Astrocyte of the spinal cord (primary cell): ENCODE data around the gene SEMA6A.
A peak's percentile ranks its signal among the peaks of the same experiment; 100 is the strongest.

Experiments used
- DNase-seq: peaks from one replicate; pipeline ENCODE4 v3.0.0; 2011; ENCODE audit warnings: low read depth, low spot score
- H3K4me3 ChIP-seq: 2 replicates; pipeline ENCODE4 v1.5.1; 2011; ENCODE audit warnings: low read depth, mild to moderate bottlenecking, low read length, moderate library complexity
- in situ Hi-C: cut with HindIII; loops from 2 replicates; pipeline ENCODE4 v1.10.0; 2017; ENCODE audit warnings: low sequenced_read_pairs
- TF ChIP-seq, protein P1 (sequence below): IDR thresholded peaks from 2 replicates; pipeline ENCODE4 v1.5.1; 2012; ENCODE audit warnings: low read depth, mild to moderate bottlenecking, low read length, inconsistent platforms

Gene SEMA6A

DNA sequence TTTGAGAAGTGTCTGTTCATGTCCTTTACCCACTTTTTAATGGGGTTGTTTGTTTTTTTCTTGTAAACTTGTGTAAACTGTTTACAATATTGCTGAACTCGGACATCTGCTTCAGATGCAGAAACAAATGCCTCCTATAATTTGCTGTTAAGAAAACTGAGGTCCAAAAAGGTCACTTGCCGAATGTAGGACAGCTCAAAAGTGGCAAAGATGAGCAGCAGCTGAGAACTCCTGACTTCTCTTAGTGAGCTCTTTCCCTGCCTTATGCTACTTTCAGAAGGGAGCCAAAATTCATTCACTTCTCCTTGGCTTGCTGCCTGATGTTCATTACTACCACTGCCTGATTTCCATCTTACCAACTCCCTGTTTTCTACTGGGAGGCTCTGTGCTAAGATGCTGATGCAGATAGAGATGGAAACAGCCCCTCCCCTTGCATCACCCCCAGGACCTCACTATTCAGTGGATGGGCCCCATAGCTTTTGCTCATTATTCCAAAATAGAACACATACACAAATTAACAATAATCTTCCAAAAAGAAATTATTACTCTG lies 60.1 kb downstream of the SEMA6A start:
- H3K4me3 ChIP-seq, result no peak overlapping the region
- TF ChIP-seq, protein P1, sequence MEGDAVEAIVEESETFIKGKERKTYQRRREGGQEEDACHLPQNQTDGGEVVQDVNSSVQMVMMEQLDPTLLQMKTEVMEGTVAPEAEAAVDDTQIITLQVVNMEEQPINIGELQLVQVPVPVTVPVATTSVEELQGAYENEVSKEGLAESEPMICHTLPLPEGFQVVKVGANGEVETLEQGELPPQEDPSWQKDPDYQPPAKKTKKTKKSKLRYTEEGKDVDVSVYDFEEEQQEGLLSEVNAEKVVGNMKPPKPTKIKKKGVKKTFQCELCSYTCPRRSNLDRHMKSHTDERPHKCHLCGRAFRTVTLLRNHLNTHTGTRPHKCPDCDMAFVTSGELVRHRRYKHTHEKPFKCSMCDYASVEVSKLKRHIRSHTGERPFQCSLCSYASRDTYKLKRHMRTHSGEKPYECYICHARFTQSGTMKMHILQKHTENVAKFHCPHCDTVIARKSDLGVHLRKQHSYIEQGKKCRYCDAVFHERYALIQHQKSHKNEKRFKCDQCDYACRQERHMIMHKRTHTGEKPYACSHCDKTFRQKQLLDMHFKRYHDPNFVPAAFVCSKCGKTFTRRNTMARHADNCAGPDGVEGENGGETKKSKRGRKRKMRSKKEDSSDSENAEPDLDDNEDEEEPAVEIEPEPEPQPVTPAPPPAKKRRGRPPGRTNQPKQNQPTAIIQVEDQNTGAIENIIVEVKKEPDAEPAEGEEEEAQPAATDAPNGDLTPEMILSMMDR, result no peak
- in situ Hi-C loops, result no loop called here
- DNase-seq, result no peak

DNA sequence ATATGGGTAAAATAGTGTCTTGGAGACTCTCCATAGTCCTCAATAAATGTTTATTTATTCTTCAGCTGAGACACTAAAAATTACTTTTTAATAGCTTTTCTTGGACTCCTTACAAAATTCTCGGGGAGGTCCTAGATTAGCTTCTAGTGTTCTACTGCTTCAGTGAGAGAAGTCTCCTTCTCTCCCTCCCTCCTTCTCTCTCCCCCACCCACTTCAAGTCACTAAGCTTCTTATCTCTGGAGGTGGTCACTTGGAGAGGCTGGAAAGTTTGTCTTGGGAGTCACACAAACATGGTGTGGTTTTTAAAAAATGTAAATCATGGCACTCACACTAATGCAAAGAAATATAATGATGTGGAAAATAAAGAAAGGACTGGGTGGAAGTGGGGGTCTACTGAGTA lies 64.1 kb downstream of the SEMA6A start:
- TF ChIP-seq, protein P1, result no peak
- H3K4me3 ChIP-seq, result no peak overlapping the region
- in situ Hi-C loops, result no loop called here
- DNase-seq, result peak; percentile 31

DNA sequence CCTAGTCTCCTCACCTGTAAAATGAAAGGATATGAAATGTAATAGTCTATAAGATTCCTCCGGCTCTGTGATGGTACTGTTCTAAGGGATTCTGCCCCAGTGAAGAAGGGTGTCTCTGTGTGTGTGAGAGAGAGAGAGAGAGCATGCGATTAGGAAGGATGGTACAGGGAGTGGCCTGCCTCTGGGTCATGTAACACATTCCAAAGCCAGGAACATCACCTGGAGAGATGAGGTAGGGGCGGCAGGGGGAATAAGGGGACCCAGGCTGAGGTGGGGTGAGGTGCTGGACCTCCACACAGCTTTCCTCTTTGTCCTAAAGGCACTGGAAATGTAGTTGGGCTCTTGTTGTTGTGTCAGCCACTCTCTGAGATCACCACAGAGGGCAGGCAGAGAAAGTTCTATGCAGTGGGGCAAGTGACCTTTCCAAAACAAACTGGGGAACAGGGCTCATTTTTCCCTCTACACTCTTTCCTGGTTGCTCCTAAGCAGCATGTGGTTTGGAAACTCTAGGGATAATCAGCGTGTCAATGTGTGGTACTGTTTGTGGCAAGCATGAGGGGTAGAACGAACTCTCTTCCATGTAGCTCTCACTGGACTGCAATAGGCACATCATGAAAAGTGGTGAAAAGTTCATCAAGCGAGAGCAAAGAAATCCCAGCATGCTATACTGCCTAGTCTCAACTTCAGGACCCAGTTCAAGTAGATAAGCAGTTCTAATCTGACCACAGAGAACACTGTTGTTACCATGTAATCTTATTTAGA lies 65.0 kb downstream of the SEMA6A start:
- no peak overlapping the region for H3K4me3 ChIP-seq
- no peak for DNase-seq
- in situ Hi-C loops, result no loop called here
- TF ChIP-seq, protein P1, result no peak

DNA sequence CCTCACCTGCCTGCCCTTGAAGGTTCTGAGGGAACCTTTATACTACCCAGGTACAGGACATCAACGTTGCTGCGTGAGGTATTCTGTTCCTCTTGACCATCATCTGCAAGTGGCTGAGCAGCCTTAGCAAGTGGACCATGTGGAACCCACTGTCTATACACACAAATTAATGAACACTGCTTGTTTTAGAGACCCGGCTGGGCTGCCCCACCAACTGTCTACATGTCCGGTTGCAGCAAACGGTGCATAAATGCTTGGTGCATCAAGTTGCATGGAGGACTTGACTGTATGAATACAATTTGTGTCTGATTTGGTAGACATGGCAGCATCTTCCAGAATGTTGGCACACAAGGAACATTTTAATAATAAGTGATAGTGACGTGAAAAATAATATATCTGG lies 65.8 kb downstream of the SEMA6A start:
- no peak for DNase-seq
- in situ Hi-C loops, result no loop called here
- no peak overlapping the region for H3K4me3 ChIP-seq
- TF ChIP-seq, protein P1, result no peak

DNA sequence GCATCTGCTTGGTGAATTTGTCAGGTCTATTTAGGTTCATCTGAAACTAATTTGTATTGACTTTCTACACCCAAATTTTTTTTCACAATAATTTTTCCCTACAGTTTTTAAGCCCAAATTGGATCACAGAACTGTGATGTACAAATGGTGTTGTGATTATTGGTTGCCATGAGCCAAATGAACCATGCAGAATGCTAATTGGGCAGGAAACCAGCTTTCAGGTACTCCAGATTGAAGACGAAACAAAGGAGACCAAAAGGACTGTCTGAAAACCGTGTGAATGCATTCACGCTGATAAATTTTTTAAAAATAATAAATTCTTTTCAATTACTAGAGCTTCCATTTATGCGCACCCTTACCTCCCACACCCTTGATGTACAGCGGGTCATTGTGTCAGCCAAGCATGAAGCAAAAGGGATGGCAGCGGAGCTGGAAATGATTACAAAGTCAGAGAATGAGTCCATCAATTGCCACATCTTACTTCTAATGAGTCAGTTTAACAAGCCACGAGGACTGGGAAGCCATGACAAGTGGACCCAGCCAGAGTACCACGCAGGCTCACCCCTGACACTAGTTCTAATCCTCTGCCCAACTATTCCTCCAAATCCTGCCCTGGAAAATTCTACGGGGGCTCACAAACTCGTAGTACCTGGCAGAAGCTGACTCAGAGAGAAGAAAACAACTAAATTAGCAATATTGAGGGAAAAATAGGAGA lies 66.5 kb downstream of the SEMA6A start:
- H3K4me3 ChIP-seq, result no peak overlapping the region
- in situ Hi-C loops, result no loop called here
- TF ChIP-seq, protein P1, result no peak
- no peak for DNase-seq

DNA sequence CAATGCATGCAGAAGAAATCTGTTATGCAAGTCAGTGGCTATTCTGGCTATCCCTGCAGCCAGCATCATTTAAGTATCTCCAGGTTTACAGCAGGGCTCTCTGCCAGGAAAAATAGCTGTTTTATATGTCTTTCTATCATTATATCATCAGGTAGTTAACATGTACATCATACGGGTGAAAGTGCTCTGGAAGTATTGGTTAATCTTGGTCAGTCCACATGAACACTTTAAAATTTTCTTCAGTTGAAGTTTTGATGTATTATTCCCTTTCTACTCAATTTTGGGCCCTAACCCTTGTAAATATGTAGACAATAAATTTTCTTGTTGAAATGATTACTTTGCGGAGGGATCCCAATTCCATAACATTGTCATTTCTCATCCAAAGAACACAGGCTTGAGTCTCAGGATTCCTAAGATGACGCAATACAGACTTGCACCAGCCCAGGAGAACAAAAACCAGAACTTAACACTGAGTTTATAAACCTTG lies 67.5 kb downstream of the SEMA6A start:
- in situ Hi-C loops, result no loop called here
- H3K4me3 ChIP-seq, result no peak overlapping the region
- TF ChIP-seq, protein P1, result no peak
- DNase-seq, result no peak
